Measurements from ENCODE around the gene CLTB.

The CLTB gene

DNA sequence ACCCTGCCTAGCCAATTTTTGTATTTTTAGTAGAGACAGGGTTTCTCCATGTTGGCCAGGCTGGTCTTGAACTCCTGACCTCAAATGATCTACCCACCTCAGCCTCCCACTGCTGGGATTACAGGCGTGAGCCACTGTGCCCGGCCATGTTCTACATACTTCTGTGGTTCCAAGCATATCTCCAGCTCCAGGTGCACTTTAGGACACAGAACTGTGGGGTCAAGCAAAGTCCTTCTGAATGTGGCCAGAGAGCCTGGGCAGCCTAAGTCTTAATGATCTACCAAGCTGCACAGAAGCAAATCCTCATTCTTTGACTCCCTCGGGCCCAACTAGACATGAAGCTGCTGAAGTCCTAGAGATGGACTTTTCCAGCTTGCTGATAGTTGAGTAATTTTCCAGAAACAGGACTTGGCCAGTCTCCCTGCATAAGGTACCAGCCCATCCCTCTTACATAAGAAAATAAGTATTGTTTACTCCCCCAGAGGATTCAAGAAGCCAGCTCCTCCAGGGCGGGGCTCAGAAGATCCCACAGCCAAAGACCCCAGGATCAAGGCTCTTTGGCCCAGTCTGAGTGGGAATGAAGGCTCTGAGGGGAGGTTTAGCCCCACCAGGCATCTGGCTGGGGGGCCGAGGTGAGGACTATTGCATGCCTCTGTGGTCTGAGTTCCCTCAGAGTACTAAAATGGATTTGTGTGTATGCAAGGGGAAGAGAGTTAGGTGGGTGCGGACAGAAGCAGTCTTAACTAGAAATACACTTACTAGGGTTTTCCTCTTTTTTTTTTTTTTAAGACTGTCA is 8.7 kb downstream of the CLTB start:
- no peak overlapping the region for H3K4me3 ChIP-seq (ENCODE audit: low read length)
- DNase-seq (ENCODE audit: low read depth, low spot score), result no peak

GRCh38 chr5:176406436-176407052 is 9.8 kb downstream of the CLTB start:
- DNase-seq (ENCODE audit: low read depth, low spot score), result no peak
- no peak overlapping the region for H3K4me3 ChIP-seq (ENCODE audit: low read length)

- no peak for DNase-seq (ENCODE audit: low read depth, low spot score)
- H3K4me3 ChIP-seq (ENCODE audit: low read length), result no peak overlapping the region
Measured at GRCh38 chr5:176405656-176406435, 10.5 kb downstream of the CLTB start.

DNA sequence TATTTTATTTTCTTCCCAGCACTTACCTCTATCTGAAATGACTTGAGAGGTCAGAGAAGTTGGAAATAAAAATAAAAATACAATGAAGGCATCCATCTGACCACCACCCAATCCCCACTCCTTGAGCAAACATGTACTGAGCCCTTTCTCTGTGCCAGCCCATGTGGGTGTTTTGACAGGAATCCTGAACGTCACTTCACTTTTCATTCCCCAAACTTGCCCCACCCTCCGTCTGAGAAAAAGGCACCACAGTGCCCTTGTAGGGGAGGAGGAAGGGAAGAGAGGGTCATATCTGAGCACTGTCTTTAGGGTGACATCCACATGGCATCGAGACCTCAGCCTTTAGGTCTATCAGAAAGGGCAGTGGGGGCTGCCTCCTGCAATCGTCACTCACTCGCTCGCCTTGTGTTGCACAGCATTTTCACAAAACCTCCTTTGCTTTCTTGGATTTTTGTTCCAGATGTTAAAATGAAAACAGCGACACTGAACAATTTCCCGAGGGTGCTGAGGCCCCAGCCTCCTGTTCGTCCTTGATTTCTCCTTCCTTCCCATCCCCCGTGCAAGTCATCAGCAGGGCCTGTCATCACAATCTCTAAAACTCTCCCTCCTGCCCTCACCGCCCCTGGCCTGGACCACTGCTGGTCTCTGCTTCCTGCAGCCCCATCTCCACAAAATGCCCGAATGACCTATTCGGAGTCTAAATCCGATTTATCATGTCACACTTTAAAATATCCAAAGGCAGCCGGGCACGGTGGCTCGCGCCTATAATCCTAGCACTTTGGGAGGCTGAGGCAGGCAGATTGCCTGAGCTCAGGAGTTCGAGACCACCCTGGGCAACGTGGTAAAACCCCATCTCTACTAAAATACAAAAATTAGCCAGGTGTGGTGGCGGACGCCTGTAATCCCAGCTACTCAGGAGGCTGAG is 14.8 kb downstream of the CLTB start:
- H3K4me3 ChIP-seq (ENCODE audit: low read length), result no peak overlapping the region
- DNase-seq (ENCODE audit: low read depth, low spot score), result no peak

GRCh38 chr5:176400382-176401156 is 15.8 kb downstream of the CLTB start:
- no peak for DNase-seq (ENCODE audit: low read depth, low spot score)
- no peak overlapping the region for H3K4me3 ChIP-seq (ENCODE audit: low read length)

DNA sequence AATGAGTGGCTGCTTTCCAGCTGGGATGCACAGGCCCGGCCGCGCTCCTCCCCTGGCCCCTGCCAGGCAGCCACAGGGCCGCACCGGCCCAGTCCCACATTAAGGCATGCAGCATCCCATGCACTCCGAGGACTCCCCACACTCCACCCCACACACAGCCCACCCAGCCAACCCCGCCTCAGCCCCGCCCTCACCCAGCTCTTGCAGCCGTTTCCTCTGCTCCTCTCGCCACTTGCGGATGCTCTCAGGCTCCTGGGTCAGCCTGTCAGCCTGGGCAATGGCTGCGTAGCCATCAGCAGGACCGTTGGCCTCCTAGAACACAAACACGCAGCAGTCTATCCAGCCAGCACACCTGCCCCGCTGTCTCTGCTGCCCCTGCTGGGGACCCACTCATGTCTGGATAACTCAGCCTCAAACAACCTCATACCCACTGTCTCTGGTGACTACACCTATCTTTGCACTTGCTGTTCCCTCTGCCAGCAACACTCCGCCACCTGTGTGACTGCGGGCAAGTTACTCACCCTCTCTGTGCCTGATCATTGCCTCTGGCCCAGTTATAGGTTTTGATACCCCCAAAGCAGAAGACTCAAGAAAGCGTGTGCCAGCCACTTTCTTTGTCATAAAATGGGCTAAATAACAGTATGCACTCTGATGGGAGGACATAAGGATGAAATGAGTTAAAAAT is 18.5 kb downstream of the CLTB start:
- no peak for DNase-seq (ENCODE audit: low read depth, low spot score)
- no peak overlapping the region for H3K4me3 ChIP-seq (ENCODE audit: low read length)

DNA sequence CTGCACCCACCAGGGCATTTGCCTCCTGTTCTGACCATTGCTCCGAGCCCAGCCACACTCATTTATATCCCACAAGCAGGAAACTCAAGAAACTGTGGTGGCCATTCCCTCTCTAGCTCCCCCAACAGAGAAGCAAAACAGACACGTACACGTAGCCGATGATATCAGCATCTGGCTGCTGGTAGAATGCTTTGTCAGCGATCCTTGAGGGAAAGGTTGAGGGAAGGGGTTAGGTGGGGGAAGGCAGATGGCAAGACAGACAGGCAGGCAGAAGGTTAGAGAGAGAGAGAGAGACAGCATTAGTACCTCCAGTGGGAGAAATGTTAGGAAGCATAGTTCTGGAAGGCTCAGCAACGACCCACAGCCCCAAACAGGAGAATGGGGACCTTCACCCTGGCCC is 20.0 kb downstream of the CLTB start:
- DNase-seq (ENCODE audit: low read depth, low spot score), result no peak
- H3K4me3 ChIP-seq (ENCODE audit: low read length), result no peak overlapping the region

DNA sequence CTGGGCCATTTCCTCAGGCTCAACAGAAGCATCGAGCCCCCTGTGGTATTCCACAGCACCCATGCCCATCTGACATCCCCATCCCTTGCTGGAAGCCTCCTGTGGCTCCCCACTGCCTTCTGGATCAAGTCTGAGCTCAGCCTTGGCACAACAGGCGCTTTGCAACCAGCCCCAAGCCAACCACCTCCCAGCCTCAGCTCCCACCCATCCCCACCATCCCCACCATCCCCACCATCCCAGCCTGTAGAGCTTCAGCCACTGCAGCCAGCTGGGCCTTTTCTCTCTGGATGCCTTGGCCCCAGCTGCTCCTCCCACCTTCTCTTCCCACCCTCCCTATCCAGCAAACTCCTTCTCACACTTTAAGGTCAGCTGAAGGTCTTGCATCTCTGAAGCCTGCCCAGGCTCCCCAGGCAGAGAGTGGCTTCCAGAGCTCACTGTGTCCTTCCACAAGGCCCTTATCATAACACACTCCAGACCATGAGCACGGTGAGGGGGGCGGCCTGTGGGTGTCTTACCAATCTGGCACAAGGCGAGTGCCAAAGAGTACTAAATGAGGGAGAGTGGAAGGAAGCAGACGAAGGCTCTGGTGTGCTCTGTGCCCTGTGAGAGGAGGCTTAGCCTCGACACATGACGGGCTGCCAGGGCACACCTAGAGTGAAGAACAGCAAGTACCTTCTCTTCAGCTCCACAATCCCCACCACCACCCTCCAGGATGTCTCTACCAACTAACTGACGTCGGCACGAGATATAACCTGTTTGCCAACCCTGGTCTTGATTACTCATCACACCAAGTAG is 21.3 kb downstream of the CLTB start:
- no peak overlapping the region for H3K4me3 ChIP-seq (ENCODE audit: low read length)
- no peak for DNase-seq (ENCODE audit: low read depth, low spot score)

- H3K4me3 ChIP-seq (ENCODE audit: low read length), result no peak overlapping the region
- DNase-seq (ENCODE audit: low read depth, low spot score), result no peak
Measured at GRCh38 chr5:176394096-176394495, 22.2 kb downstream of the CLTB start.

- no peak overlapping the region for H3K4me3 ChIP-seq (ENCODE audit: low read length)
- no peak for DNase-seq (ENCODE audit: low read depth, low spot score)
Measured at GRCh38 chr5:176392526-176392925, 23.8 kb downstream of the CLTB start.

DNA sequence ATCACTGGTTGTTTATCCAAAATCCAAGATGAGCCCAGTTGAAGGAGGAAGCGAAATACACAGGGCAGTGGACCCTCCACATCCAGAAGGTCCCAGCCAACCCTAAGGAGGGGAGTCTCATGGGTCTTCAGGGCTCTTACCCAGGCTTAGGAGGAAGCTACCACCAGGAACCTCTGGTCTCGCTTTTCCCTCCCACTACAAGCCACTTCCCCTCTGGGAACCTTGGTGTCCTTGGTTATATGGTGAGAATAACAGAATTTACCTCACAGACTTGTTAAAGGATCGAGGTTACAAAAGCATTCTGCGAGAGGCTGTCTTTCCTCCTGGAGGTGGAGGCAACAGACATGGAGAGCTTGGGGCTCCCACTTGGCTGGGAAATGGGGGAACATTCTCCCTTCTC is 24.3 kb downstream of the CLTB start:
- no peak overlapping the region for H3K4me3 ChIP-seq (ENCODE audit: low read length)
- DNase-seq (ENCODE audit: low read depth, low spot score), result no peak

DNA sequence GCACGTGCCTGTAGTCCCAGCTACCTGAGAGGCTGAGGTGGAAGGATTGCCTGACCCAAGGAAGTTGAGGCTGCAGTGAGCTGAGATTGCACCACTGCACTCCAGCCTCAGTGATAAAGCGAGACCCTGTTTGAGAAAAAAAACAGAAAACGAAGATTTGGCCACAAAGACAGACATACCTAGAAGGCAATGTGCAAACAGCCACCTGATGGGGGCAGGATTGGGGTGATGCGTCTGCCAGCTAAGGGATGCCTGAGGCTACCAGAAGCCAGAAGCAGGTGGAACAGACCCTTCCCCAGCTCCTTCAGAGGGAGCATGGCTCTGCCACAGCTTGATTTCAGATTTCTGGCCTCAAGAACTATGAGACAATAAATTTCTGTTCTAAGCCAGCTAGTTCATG is 24.9 kb downstream of the CLTB start:
- H3K4me3 ChIP-seq (ENCODE audit: low read length), result no peak overlapping the region
- DNase-seq (ENCODE audit: low read depth, low spot score), result no peak

- peak overlapping the region; percentile 82 for H3K4me3 ChIP-seq (ENCODE audit: low read length)
- no peak for DNase-seq (ENCODE audit: low read depth, low spot score)
Measured at GRCh38 chr5:176389135-176390123, 26.9 kb downstream of the CLTB start.

DNA sequence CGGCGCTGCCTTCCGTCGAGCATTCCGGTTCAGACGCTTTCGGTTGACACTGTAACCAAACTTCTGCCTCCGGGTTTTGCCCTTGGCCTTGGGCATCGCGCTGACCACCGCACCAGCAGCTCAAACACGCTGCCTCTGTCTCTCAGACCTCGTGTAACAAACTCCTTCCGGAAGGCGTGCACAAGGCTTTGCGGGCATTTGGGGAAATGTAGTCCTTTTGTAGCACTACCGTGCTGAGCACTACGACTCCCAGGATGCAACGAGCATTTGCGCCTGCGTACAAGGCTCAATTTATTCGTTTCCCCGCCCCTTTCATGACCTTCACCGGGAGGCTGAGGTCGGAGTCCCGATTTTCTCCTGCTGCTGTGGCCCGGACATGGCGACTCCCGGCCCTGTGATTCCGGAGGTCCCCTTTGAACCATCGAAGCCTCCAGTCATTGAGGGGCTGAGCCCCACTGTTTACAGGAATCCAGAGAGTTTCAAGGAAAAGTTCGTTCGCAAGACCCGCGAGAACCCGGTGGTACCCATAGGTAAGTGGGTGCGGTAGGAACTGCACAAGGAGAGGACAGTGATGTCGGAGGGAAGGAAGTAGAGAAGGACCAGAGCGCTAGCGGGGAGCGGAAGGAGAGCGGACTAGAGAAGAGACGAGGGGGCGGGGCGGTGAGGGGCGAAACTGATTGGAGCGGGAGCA is 27.8 kb downstream of the CLTB start, which contains the start of the genes HIGD2A and NOP16:
TSS of gene HIGD2A (plus strand) at position 308 of the 691 bp plus-strand sequence. CDS start at position 377, 69 bp downstream.
TSS of gene NOP16 (minus strand) at position 155 of the 691 bp plus-strand sequence. CDS start at position 96, 59 bp downstream.
- peak; percentile 98 for DNase-seq (ENCODE audit: low read depth, low spot score)
- H3K4me3 ChIP-seq (ENCODE audit: low read length), result peak within 1 kb of the TSS; percentile 82

DNA sequence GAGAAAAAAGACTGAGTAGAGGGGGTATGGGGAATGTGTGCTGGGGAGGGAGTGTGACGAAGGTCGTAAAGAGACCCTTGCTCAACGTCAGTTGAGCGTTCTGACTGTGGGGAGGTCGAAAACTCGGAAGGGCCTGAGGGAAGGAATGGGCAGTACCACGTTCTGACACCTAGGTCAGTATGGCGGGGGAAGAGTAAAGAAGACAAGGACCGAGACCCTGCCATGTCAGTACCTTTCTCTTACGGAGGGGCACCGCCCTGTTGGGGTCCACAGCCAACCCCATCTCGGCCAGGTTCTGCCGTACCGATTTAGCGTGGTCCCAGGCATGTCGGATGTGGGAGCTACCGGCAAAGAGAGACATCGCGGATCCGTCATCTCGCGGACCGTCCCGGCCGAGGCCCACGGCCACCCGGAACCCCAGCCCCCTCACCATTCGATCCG is 28.3 kb downstream of the CLTB start:
- peak overlapping the region; percentile 82 for H3K4me3 ChIP-seq (ENCODE audit: low read length)
- DNase-seq (ENCODE audit: low read depth, low spot score), result peak; percentile 6

Measured in Jurkat, Clone E6-1 (cell line).